ENCODE measurements around the gene HNRNPD.

HNRNPD gene

GRCh38 chr4:82371497-82371896, 2.3 kb downstream of the HNRNPD start:
- no peak for TF ChIP-seq SIN3A (IDR thresholded peaks at IDR 0.05; ENCODE audit: borderline replicate concordance, insufficient read depth, low read length)
- TF ChIP-seq POLR2AphosphoS5 (IDR thresholded peaks at IDR 0.05; ENCODE audit: low read depth, low read length): no peak
- TF ChIP-seq REST (IDR thresholded peaks at IDR 0.05; ENCODE audit: insufficient read depth in 1 of 2, low read depth in 2 of 2, low read length in 2 of 2): no peak
- TF ChIP-seq FOXP2 (optimal IDR thresholded peaks at IDR 0.05; ENCODE audit: borderline replicate concordance, extremely low read depth, extremely low read length, insufficient read depth): no peak
- TF ChIP-seq TAF1 (IDR thresholded peaks at IDR 0.05; ENCODE audit: borderline replicate concordance, insufficient read depth, low read length): no peak

GRCh38 chr4:82367438-82368097, 6.2 kb downstream of the HNRNPD start:
- TF ChIP-seq POLR2AphosphoS5 (IDR thresholded peaks at IDR 0.05; ENCODE audit: low read depth, low read length) (no peak), REST (IDR thresholded peaks at IDR 0.05; ENCODE audit: insufficient read depth in 1 of 2, low read depth in 2 of 2, low read length in 2 of 2) (no peak), SIN3A (IDR thresholded peaks at IDR 0.05; ENCODE audit: borderline replicate concordance, insufficient read depth, low read length) (no peak), FOXP2 (optimal IDR thresholded peaks at IDR 0.05; ENCODE audit: borderline replicate concordance, extremely low read depth, extremely low read length, insufficient read depth) (no peak), TAF1 (IDR thresholded peaks at IDR 0.05; ENCODE audit: borderline replicate concordance, insufficient read depth, low read length) (no peak)

- no peak for TF ChIP-seq FOXP2 (optimal IDR thresholded peaks at IDR 0.05; ENCODE audit: borderline replicate concordance, extremely low read depth, extremely low read length, insufficient read depth)
- no peak for TF ChIP-seq POLR2AphosphoS5 (IDR thresholded peaks at IDR 0.05; ENCODE audit: low read depth, low read length)
- TF ChIP-seq TAF1 (IDR thresholded peaks at IDR 0.05; ENCODE audit: borderline replicate concordance, insufficient read depth, low read length): no peak
- no peak for TF ChIP-seq REST (IDR thresholded peaks at IDR 0.05; ENCODE audit: insufficient read depth in 1 of 2, low read depth in 2 of 2, low read length in 2 of 2)
- TF ChIP-seq SIN3A (IDR thresholded peaks at IDR 0.05; ENCODE audit: borderline replicate concordance, insufficient read depth, low read length): no peak
These were observed 9.8 kb downstream of the HNRNPD start for GRCh38 chr4:82363896-82364487.

GRCh38 chr4:82362565-82362964, 11.2 kb downstream of the HNRNPD start:
- TF ChIP-seq FOXP2 (optimal IDR thresholded peaks at IDR 0.05; ENCODE audit: borderline replicate concordance, extremely low read depth, extremely low read length, insufficient read depth) (no peak), SIN3A (IDR thresholded peaks at IDR 0.05; ENCODE audit: borderline replicate concordance, insufficient read depth, low read length) (no peak), POLR2AphosphoS5 (IDR thresholded peaks at IDR 0.05; ENCODE audit: low read depth, low read length) (no peak), REST (IDR thresholded peaks at IDR 0.05; ENCODE audit: insufficient read depth in 1 of 2, low read depth in 2 of 2, low read length in 2 of 2) (no peak), TAF1 (IDR thresholded peaks at IDR 0.05; ENCODE audit: borderline replicate concordance, insufficient read depth, low read length) (no peak)

All from PFSK-1 (cell line).